ENCODE data around the gene IER3.
"Not testable (repeated sequence)": the region's sequence is repeated elsewhere in the genome, so short reads cannot be mapped to it uniquely, and the experiment has no call there.

The IER3 gene

GRCh38 chr6:30722280-30723112 lies 21.9 kb downstream of the IER3 start:
- no peak for FAIRE-seq

- not testable (repeated sequence) for FAIRE-seq
Observed at GRCh38 chr6:30722025-30722279, 22.4 kb downstream of the IER3 start.

GRCh38 chr6:30721198-30722024 lies 22.9 kb downstream of the IER3 start:
- no peak for FAIRE-seq

GRCh38 chr6:30720738-30721197 lies 23.6 kb downstream of the IER3 start:
- no peak for FAIRE-seq

- FAIRE-seq = peak; percentile 66
Observed at GRCh38 chr6:30719791-30720737, 24.3 kb downstream of the IER3 start, which contains the start of gene TUBB. TUBB (plus strand) TSS chr6:30720352; CDS start chr6:30720507, 155 bp downstream.

- FAIRE-seq = no peak
Observed at GRCh38 chr6:30719356-30719755, 25.0 kb downstream of the IER3 start.

GRCh38 chr6:30717845-30718720 lies 26.3 kb downstream of the IER3 start:
- FAIRE-seq = not testable (repeated sequence)

GRCh38 chr6:30717129-30717844 lies 27.1 kb downstream of the IER3 start, which contains the start of gene MDC1:
MDC1 (minus strand) TSS chr6:30717281; CDS start chr6:30715175, 2,106 bp downstream.
- peak; percentile 96 for FAIRE-seq

- no peak for FAIRE-seq
Observed at GRCh38 chr6:30716879-30717128, 27.5 kb downstream of the IER3 start.

- FAIRE-seq = no peak
Observed at GRCh38 chr6:30714263-30714662, 30.1 kb downstream of the IER3 start.

- no peak for FAIRE-seq
Observed at GRCh38 chr6:30712441-30712945, 31.9 kb downstream of the IER3 start.

- FAIRE-seq = no peak
Observed at GRCh38 chr6:30711758-30712380, 32.5 kb downstream of the IER3 start.

GRCh38 chr6:30709101-30709868 lies 35.1 kb downstream of the IER3 start:
- FAIRE-seq = no peak

GRCh38 chr6:30707281-30707850 lies 37.0 kb downstream of the IER3 start:
- no peak for FAIRE-seq

- no peak for FAIRE-seq
Observed at GRCh38 chr6:30705620-30706019, 38.7 kb downstream of the IER3 start.

GRCh38 chr6:30703821-30704220 lies 40.5 kb downstream of the IER3 start:
- FAIRE-seq = no peak

- no peak for FAIRE-seq
Observed at GRCh38 chr6:30703011-30703410, 41.3 kb downstream of the IER3 start.

- no peak for FAIRE-seq
Observed at GRCh38 chr6:30700340-30700739, 44.0 kb downstream of the IER3 start.

GRCh38 chr6:30696432-30696831 lies 47.9 kb downstream of the IER3 start:
- no peak for FAIRE-seq

Measured in TTC549 (cell line).